Upper lobe of left lung (tissue), 4 donors: ENCODE results near the gene SRSF6.

Experiments
- EP300 ChIP-seq, 4 donors: sonication (generic); formaldehyde crosslinking; IDR thresholded peaks; one replicate each; pipeline ENCODE4 v1.5.1; 2017; ENCODE audit warnings: antibody characterized with exemption in 4 of 4, control low read depth in 2 of 4
- POLR2A ChIP-seq, 4 donors: fragments of 450-650 bp; IDR thresholded peaks; one replicate each; pipeline ENCODE4 v1.5.1; 2016 to 2017; ENCODE audit warnings: antibody characterized with exemption in 4 of 4, mild to moderate bottlenecking in 2 of 4
- TF ChIP-seq, protein P1 (sequence below), 6 experiments: fragments of 450-650 bp in 4 of 6; fragments of 200-600 bp in 2 of 6; sonication (generic) in 2 of 6; IDR thresholded peaks; one replicate each; pipeline ENCODE4 v1.5.1; 2016 to 2019; ENCODE audit warnings: antibody characterized with exemption in 6 of 6

DNA sequence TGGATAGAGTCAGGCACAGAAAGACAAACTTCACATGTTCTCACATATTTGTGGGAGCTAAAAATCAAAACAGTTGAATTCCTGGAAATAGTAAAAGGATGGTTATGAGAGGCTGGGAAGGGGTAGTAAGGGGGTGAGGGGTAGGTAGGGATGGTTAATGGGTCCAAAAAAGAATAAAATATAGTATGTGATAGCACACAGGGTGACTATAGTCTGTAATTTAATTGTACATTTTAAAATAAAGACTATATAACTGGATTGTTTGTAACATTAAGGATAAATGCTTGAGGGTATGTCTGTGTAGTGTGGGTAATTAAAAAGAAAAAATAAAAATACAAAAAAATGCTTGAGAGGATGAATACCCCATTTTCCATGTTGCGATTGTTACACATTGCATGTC is 9.9 kb downstream of the SRSF6 start:
- TF ChIP-seq POLR2A (IDR thresholded peaks at IDR 0.05) (no peak), EP300 (IDR thresholded peaks at IDR 0.05) (no peak)
- TF ChIP-seq, protein P1, sequence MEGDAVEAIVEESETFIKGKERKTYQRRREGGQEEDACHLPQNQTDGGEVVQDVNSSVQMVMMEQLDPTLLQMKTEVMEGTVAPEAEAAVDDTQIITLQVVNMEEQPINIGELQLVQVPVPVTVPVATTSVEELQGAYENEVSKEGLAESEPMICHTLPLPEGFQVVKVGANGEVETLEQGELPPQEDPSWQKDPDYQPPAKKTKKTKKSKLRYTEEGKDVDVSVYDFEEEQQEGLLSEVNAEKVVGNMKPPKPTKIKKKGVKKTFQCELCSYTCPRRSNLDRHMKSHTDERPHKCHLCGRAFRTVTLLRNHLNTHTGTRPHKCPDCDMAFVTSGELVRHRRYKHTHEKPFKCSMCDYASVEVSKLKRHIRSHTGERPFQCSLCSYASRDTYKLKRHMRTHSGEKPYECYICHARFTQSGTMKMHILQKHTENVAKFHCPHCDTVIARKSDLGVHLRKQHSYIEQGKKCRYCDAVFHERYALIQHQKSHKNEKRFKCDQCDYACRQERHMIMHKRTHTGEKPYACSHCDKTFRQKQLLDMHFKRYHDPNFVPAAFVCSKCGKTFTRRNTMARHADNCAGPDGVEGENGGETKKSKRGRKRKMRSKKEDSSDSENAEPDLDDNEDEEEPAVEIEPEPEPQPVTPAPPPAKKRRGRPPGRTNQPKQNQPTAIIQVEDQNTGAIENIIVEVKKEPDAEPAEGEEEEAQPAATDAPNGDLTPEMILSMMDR (IDR thresholded peaks at IDR 0.05): no peak
